HG03571 (cell line): ENCODE data around the gene CDKL5.

ENCODE experiments used
- ATAC-seq: cut with Tn5 transposase; IDR thresholded peaks from one replicate; pipeline ENCODE4 v1.9.1; 2021; ENCODE audit not compliant: unreplicated experiment

Gene CDKL5

DNA sequence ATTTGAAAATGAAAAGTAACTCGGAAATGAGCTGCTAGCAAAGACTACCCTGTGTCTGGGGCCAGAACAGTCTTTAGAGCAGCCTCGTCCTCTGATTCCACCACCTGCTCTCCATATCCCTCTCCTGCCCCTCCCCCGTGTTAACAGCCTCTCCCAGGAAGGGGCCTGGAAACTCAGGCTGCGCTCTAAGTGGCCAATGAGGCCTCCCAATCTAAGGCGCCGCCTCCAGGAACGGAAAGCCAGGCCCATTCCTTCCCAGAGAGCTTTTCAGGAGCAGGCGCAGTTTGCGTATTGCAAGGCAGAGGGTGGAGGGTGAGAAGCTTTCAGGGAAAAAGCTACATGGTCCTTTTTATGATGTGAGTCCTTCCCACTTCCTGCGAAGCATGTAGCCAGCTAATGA lies 215.3 kb downstream of the CDKL5 start:
- no peak for ATAC-seq

- ATAC-seq, result no peak
Observed at GRCh38 chrX:18643243-18643642, 217.8 kb downstream of the CDKL5 start.

DNA sequence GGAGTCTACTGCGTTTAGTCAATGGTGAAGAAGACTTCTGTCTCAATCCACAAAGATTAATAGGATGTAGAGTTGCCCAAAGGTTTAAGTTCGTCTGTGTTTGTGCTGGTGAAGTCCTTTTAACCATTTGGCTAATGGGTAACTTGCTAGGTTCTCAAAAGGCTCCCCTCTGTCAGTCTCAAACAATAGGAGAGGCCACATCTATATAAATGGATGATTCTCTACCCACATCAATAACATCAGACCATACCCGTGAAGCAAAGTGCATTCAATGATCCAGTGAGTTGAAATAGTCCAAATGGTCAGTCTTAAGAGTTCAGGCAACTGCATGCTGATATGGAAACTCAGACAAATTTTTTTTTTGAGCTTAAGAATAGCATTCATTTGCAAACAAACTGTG lies 218.4 kb downstream of the CDKL5 start:
- no peak for ATAC-seq

DNA sequence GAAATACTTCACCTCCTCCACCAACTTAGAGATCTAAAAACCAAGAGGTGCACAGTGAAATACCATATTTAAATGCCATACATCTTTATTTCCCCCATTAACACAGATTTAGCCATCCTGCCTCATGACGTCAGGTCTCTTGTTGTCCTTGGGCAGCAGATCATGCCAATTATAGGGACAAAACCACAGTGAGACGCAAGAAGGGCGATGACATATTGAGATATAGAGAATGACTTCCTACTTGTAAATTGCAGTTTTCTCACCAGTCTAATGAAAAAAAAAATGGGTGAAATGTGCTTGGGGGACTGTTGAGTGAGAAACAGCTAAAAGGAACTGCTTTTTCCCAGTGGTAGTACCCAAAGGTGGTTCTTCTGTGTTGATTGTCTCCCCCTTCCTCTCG lies 222.2 kb downstream of the CDKL5 start:
- no peak for ATAC-seq

- no peak for ATAC-seq
Observed at GRCh38 chrX:18649498-18649951, 224.1 kb downstream of the CDKL5 start.

DNA sequence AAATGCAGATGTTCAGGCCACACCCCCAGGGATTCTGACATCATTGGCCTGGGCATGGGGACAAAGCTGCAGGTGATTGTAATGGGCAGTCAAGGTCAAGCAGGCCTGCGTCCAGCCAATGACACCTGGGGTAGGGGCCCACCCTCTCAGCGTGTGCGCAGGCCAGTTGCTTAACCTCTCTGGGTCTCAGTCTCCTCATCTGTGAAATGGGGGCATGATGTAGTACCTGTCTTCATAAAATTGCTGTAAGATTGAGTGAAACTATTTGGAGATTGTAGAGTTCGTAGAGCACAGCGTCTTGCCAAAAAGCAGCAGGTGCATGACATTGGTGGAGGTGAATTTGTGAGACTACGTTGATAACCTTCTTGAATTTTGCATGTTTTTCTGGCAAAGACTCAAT lies 225.3 kb downstream of the CDKL5 start:
- no peak for ATAC-seq

DNA sequence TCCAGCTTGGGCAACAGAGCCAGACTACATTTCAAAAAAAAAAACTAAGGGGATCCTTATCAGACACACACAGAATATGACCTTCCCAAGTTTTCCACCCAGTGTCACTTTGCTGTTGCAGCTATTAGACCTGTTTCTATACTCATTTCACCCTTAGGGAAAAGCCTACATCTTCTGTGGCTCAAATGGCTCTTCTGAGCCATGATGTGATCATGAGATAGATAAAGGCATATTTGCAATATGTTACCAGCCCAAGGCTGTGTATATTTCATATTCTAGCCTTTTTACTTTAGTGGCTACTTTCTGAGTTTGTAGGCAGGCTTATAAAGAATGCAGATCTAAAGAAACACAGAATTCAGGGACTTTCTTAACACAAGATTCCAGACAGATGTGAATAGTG lies 227.2 kb downstream of the CDKL5 start:
- no peak for ATAC-seq

- no peak for ATAC-seq
Observed at GRCh38 chrX:18654875-18655836, 229.7 kb downstream of the CDKL5 start.

GRCh38 chrX:18661273-18661672 lies 235.9 kb downstream of the CDKL5 start:
- no peak for ATAC-seq

GRCh38 chrX:18664947-18665346 lies 239.5 kb downstream of the CDKL5 start:
- no peak for ATAC-seq

DNA sequence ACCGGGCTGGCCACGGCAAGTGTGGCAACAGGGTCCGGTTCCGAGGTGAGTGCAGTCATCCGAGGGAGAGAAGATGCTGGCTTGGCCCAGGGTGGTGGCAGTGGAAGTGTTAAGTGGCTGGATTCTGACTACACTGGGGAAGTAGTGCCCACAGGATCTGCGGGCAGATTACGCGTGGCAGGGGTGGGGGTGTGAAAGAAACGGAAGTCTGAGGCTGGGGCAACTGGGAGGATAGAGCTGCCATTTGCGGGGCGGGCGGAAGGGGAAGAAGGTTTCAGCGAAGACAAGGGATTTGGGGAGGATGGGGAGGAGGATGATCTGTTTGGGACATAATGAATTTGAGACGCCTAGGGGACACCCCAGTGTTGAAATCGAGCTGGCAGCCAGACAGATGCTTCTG lies 241.2 kb downstream of the CDKL5 start:
- ATAC-seq, result no peak

DNA sequence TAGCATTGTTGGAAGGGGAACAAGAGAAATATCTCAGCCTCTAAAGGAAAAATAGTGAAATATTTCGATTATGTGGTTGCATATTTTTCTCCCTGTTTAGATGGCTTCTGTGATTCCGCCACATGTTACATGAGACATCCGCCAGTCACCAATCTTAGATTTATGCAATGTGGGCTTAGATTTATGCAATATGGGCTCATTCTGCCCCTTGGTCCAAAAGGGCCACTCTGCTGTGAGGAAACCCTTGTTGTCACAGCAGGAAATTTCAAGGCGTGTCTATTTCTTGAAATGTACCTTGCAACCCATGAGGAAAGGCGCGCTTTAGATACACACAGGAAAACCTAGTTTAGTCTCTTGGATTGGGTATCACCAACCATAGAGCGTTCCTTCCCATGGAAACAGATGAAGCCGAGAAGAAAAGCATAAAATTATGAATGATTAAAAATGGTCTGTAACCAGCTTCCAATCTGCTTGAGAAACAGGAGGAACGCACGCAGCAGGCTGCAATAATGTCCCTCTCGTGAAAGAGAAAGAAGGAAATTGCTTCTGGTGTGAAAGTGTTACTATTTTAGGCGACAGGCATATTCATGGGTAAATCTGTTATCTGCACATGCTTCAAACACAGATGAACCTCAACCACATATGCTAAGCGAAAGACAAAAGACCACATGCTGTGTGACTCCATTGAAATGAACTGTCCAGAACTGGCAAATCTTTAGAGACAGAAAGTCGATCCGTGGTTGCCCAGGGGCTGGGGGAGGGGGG lies 242.8 kb downstream of the CDKL5 start:
- ATAC-seq, result no peak

GRCh38 chrX:18672008-18672407 lies 246.6 kb downstream of the CDKL5 start, which contains the start of gene RS1:
TSS of gene RS1 (minus strand) at chrX:18672108. CDS start at chrX:18672068, 40 bp downstream.
- ATAC-seq, result no peak

- peak; percentile 34 for ATAC-seq
Observed at GRCh38 chrX:18674417-18674787, 249.0 kb downstream of the CDKL5 start.

GRCh38 chrX:18674788-18675735 lies 249.7 kb downstream of the CDKL5 start:
- peak; percentile 88 for ATAC-seq

DNA sequence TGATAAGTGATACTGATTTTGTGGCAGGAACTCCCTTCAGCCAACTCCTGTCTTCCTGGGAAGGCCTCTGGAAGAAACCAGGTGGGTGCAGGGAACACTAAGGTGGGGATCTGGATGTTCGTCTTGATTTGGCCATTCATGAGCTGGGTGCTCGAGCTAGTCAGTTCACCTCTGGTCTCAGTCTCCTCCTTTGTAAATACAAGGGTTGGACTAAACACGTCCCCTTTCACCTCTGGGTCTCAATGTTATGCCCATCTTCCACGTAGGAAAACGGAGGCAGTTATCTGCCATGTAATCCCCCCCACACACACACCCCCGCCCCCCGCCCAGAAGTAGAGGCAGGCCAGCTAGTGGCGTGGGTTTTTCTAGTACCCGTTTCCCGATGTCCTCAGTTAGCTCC lies 250.6 kb downstream of the CDKL5 start:
- ATAC-seq, result no peak

- no peak for ATAC-seq
Observed at GRCh38 chrX:18676470-18676869, 251.1 kb downstream of the CDKL5 start.

- ATAC-seq, result no peak
Observed at GRCh38 chrX:18677161-18677869, 251.9 kb downstream of the CDKL5 start.

DNA sequence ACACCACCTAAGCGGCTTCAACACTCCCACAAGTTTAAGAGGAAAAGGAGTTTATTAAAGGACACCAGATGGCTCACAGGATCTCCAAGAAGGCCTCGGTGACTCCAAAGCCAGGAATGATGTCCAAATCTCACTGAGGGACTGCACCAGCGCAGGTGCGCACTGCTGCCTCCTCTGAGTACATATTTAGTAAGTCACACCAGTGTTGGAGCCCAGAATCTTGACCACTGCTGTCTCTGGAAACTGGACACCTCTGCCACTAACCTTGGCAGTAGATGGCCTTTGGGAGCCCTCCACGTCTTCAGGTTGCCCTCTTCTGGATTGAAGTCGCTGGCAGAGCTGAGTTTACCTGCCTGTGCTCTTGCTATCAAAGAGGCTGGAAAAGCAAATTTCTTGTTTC lies 256.6 kb downstream of the CDKL5 start:
- no peak for ATAC-seq

GRCh38 chrX:18682979-18683387 lies 257.6 kb downstream of the CDKL5 start:
- ATAC-seq, result no peak
